ENCODE results near the gene RPH3AL.

DNA sequence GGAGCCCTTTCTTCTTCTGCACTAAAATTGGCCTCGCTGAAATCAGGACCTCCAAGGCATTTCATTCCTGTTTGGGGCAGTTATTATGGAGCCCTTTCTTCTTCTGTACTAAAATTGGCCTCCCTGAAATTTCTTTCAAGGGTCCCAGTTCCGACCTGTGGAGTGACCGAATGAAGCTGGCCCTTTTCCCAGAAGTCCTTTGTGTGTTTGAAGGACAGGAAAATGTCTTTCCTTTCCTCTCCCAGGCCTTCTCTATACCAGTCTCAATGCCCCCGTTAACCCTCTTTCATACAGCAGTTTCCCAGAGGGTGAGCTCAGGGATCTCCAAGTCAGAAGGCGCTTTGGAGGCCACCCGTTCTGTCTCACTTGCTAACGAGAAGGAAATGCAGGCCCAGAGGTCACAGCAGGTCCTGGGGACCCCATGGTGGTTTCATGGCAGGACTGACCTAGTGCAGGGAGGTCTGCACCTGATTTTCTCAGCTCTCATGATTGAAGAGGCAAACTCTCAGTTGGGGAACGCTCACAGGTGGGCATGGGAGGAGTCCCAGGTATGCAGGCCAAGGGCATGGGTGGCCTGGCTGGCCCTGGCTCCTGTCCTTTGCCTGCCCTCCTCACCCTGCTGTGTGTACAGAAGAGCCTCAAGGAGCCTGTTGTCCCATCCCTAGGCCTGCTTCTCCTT, 134.0 kb downstream of the RPH3AL start:
- TF ChIP-seq POLR2A (IDR thresholded peaks at IDR 0.05; ENCODE audit: low read depth, low read length) (no peak), POLR2AphosphoS5 (IDR thresholded peaks at IDR 0.05; ENCODE audit: low read depth, low read length) (no peak), TAF1 (IDR thresholded peaks at IDR 0.05; ENCODE audit: borderline replicate concordance, low read depth, low read length) (no peak)

Data from GM12892 (cell line).